GM12878 (cell line): ENCODE results near the gene GCNT1.

Experiments used
- CREM ChIP-seq: IDR thresholded peaks from 2 replicates; pipeline ENCODE4 v1.6.1; 2014; ENCODE audit warnings: antibody characterized with exemption, low read depth
- POLR2AphosphoS5 ChIP-seq: IDR thresholded peaks from 2 replicates; pipeline ENCODE4 v1.6.1; 2011; ENCODE audit warnings: mild to moderate bottlenecking, low read length, inconsistent platforms
- TF ChIP-seq, protein P1 (sequence below): IDR thresholded peaks from 2 replicates; pipeline ENCODE4 v1.6.1; 2011; ENCODE audit warnings: low read depth, low read length, improper control_type of control experiment, borderline replicate concordance
- TF ChIP-seq, protein P2 (sequence below), 3 experiments: IDR thresholded peaks in 2 of 3; conservative IDR thresholded peaks in 1 of 3; 2 replicates each; pipeline ENCODE4 v1.5.1; 2011; ENCODE audit warnings: low read depth in 3 of 3, low read length in 3 of 3, mild to moderate bottlenecking in 3 of 3, control low read depth in 2 of 3, moderate library complexity in 2 of 3, inconsistent platforms in 1 of 3, mixed read lengths in 1 of 3; ENCODE audit not compliant: control insufficient read depth in 2 of 3, insufficient read depth in 1 of 3; ENCODE audit errors: extremely low read depth in 1 of 3

- TF ChIP-seq CREM (no peak), POLR2AphosphoS5 (no peak)
- TF ChIP-seq, protein P1, sequence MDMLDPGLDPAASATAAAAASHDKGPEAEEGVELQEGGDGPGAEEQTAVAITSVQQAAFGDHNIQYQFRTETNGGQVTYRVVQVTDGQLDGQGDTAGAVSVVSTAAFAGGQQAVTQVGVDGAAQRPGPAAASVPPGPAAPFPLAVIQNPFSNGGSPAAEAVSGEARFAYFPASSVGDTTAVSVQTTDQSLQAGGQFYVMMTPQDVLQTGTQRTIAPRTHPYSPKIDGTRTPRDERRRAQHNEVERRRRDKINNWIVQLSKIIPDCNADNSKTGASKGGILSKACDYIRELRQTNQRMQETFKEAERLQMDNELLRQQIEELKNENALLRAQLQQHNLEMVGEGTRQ, result no peak
- TF ChIP-seq, protein P2, sequence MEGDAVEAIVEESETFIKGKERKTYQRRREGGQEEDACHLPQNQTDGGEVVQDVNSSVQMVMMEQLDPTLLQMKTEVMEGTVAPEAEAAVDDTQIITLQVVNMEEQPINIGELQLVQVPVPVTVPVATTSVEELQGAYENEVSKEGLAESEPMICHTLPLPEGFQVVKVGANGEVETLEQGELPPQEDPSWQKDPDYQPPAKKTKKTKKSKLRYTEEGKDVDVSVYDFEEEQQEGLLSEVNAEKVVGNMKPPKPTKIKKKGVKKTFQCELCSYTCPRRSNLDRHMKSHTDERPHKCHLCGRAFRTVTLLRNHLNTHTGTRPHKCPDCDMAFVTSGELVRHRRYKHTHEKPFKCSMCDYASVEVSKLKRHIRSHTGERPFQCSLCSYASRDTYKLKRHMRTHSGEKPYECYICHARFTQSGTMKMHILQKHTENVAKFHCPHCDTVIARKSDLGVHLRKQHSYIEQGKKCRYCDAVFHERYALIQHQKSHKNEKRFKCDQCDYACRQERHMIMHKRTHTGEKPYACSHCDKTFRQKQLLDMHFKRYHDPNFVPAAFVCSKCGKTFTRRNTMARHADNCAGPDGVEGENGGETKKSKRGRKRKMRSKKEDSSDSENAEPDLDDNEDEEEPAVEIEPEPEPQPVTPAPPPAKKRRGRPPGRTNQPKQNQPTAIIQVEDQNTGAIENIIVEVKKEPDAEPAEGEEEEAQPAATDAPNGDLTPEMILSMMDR (IDR thresholded peaks at IDR 0.05 in 2 of 3, conservative IDR thresholded peaks at IDR 0.05 in 1 of 3; ENCODE audit: control insufficient read depth in 2 of 3, extremely low read depth in 1 of 3, insufficient read depth in 1 of 3, low read depth in 3 of 3, low read length in 3 of 3), result no peak
Observed at GRCh38 chr9:76454311-76454710, 4.7 kb upstream of the GCNT1 start.
